Left colon (tissue), 2 donors: Measurements from ENCODE around the gene GALK1. TPM values are rescaled to one million over a fixed set of nuclear protein-coding genes. Genes with fewer than 3 reads are reported as not detected.
A peak's percentile ranks its signal among the peaks of the same experiment; 100 is the strongest.

ENCODE experiments used
- ATAC-seq: fragments of 200-7000 bp; cut with Tn5 transposase; one replicate; pipeline ENCODE4 v1.9.1; 2020; ENCODE audit warnings: mild to moderate bottlenecking, moderate library complexity
- DNase-seq, 2 donors: peaks; one replicate each; pipeline ENCODE4 v3.0.0-alpha.2; 2020
- intact Hi-C, 2 donors: fragments of 100-400 bp; cut with DNase I in 1 of 2; cut with micrococcal nuclease in 1 of 2; formaldehyde crosslinking; loops; one replicate each; pipeline versions ENCODE4 v1.11.2 to v1.14.0; 2022; cut with DNase I, micrococcal nuclease
- total RNA-seq, 2 donors: library from RNA; stranded (reverse); fragmentation: NEBNext Ultra II Directional; extraction: Animal tissue kit (Norgen Biotek cat#: 25700); gene quantifications; one replicate each; pipeline ENCODE4 v1.2.1, GENCODE V29; 2021
- donor health status: DM: no; HTN: no; CAD: no.
- donor health status: DM: yes; HTN: yes; CAD: no.

GALK1 gene
- total RNA-seq, 2 donors from 2014 or later, result 14.1 to 16.9 TPM

DNA sequence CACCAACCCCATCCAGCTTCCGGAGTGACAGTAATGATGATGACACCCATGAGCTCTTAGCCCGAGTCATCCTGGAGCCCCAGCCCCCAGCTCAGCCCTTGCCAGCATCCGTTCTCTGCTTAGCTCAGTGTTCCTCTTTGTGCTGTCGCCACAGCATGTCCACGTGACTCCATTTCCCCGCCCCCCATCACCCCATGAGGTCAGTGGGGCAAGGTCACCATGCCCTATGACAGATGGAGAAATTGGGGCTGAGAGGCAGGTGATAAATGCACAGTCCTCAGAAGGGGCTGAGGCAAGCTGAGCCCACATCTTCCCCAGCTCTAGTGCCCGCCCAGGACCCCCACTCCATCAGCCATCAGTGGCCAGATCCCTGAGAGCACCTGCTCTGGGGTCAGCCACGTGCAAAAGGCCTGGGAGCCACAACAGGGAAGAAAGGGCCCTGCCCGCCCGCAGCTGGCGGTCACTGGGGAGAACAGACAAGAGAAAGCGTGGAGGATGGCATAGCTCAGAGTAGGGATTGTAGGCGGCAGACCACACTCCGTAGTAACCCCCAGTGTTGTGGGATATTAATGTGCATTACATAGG, 26.7 kb downstream of the GALK1 start:
- intact Hi-C loops, result no loop called here
- no peak for DNase-seq
- ATAC-seq, result no peak

DNA sequence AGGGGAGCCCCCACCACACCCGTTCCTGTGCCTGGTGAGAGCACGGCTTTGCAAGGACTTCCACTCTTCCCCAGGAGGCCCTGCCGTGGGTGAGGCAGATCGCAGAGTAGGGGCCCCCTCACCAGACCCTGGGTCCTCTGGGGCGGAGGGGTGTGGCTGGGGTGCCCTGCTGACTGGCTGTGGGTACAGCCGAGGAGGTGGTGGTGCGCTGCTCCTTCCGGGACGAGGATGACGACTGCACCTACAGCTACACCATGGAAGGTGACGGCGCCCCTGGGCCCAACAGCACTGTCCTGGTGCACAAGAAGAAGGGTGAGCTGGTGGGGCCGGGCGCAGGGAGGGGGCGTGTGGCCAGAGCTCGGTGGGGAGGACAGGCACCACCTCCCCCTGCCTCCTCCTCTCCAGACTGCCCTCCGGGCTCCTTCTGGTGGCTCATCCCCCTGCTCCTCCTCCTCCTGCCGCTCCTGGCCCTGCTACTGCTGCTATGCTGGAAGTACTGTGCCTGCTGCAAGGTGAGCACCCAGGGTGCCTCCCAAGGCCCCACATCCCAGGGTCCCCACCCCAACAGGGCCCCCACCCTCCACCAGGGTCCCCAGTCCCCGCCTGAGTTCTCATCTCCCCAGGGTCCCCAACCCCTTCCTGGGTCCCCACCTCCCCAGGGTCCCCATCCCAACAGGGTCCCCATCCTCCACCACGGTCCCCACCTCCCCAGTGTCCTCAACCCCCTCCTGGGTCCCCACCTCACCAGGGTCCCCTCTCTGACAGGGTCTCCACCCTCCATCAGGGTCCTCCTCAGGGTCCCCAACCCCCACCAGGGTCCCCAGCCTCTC, 27.6 kb downstream of the GALK1 start:
- no peak for DNase-seq
- ATAC-seq, result no peak
- intact Hi-C loops, result no loop called here

DNA sequence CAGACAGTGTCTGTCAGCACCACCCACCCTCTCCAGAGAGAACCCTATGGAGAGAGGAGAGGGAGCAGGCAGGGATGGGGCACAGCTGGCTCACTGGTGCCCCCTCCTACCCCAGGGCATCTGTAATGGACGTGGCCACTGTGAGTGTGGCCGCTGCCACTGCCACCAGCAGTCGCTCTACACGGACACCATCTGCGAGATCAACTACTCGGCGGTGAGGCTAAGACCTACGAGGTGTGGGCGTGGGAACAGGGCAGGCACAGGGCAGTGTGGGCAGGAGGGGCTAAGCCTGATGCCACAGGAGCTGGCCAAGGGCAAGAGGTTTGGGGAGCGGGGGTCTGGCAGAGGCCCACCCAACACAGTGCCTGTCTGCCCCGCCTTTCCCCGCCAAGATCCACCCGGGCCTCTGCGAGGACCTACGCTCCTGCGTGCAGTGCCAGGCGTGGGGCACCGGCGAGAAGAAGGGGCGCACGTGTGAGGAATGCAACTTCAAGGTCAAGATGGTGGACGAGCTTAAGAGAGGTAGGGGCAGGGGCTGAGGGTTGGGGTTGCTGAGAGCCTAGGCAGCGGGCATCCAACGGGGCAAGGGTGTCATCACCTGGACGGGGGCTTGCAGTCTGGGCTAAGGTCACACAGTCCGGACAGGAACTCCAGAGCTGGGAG, 28.7 kb downstream of the GALK1 start:
- no peak for DNase-seq
- intact Hi-C loops, result no loop called here
- ATAC-seq, result no peak

DNA sequence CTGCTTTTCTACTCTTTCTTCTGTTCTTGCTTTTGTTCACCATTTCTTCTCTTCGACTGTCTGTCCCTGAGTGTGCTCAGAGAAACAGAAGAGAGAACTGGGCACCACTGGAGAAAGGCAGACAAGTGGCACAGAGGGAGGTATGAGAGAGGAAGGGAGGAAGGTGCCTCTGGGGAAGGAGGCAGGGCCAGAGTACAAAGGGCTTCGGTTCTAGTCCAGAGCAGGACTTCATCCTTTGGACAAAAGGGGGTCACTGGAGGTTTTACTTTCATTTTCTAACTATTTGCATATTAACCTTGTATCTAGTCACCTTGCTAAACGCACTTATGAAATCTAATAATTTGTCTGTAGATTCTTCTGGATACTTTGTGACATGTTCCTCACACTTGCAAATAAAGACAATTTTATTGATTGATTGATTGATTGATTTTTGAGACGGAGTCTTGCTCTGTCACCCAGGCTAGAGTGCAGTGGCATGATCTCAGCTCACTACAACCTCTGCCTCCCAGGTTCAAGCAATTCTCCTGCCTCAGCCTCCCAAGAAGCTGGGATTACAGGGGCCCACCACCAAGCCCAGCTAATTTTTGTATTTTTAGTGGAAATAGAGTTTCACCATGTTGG, 30.2 kb downstream of the GALK1 start:
- intact Hi-C loops, result no loop called here
- ATAC-seq (no peak), DNase-seq (no peak)

DNA sequence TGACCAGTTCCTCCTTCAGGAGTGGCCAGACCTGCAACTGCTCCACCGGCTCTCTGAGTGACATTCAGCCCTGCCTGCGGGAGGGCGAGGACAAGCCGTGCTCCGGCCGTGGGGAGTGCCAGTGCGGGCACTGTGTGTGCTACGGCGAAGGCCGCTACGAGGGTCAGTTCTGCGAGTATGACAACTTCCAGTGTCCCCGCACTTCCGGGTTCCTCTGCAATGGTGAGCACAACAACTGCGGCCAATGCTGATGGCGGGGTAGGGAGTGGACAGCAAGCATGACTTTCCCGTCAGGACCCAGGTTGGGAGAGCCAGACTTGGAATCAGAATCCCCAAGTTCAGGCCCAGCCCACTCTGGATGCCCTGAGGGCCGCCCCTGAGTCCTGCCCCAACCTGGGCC, 31.5 kb downstream of the GALK1 start:
- DNase-seq (no peak), ATAC-seq (no peak)
- intact Hi-C loops, result no loop called here

DNA sequence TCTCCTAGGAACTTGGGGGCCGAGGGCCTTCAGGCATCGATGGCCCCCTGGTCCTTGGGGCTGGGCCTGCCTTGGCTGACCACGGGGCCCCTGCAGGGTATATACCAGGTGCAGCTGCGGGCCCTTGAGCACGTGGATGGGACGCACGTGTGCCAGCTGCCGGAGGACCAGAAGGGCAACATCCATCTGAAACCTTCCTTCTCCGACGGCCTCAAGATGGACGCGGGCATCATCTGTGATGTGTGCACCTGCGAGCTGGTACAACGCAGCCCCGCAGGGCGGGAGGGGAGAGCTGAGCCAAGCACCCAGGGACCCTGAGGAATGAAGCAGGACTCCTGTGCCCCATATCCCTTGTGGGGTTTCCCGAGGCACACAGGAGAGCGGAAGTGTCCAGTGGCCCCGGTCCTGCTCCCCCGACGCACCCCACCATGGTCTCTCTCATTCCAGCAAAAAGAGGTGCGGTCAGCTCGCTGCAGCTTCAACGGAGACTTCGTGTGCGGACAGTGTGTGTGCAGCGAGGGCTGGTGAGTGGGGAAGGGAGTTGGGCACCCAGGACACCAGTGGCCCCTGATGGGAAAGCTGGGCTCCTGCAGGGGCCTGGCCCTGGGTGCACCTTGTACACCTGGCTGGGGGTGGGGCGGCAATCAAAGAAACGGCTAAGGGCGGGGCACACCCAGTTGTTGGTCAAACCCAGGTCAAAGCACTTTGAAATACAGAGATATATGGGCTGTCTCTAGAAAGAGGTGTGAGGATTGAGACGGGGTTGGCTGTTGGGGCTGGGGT, 33.1 kb downstream of the GALK1 start:
- ATAC-seq, result peak; percentile 94
- peak; percentile 90 to 92 for DNase-seq
- intact Hi-C loops, result no loop called here

DNA sequence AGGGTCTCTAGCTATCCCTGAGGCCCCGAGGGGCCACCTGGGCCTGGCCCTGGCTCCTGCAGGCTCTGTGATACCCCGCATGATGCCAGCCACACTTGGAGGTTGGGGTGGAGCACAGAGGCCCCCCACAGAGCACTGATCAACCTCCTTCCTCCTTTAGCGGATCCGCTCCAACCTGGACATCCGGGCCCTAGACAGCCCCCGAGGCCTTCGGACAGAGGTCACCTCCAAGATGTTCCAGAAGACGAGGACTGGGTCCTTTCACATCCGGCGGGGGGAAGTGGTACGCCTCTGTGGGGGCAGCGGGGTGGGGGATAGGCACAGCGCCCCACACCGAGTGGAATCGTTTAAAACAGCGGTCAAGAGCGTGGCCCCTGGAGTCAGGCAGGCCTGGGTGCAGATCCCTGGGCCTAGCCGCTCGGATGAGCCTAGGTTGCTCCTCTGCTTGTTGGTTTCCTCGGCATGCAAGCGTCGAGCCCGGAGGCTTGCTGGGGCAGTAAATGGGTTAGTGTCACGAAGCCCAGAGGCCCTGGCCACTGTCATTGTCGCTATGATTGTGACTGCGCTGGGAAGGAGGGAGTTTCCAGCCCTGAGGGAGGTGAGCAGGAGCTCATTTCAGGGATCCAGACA, 33.8 kb downstream of the GALK1 start:
- DNase-seq (no peak), ATAC-seq (peak; percentile 3)
- intact Hi-C loops, result no loop called here

DNA sequence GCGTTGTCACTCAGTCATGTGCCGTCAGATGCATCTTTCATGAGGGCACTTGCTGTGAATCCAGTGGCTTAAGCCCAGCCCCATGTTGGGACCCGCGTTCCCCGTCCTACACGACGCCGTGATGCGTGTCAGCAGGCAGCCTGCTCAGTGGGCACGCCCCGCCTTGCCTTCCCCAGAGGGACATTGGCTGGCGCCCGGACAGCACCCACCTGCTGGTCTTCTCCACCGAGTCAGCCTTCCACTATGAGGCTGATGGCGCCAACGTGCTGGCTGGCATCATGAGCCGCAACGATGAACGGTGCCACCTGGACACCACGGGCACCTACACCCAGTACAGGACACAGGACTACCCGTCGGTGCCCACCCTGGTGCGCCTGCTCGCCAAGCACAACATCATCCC, 34.9 kb downstream of the GALK1 start:
- intact Hi-C loops, result no loop called here
- no peak for ATAC-seq

DNA sequence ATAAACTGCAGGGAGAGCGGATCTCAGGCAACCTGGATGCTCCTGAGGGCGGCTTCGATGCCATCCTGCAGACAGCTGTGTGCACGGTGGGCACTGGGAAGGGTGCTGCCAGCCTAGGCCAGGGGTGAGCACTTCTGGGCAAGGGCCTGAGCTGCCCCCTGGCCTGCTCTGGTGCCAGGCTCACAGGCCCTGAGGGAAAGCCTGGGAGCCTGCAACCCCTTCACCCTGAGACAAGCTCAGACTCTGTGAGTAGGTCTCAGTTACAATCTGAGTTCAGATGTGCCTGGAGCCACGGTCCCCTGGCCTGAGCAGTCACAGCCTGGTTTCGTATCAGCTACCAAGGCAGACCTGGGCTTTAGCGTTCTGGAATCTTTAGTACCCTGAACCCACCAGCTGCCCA, 35.6 kb downstream of the GALK1 start:
- intact Hi-C loops, result no loop called here
- ATAC-seq (no peak), DNase-seq (no peak)

More for the DNA sequence above, 34.9 kb downstream of the GALK1 start:
- DNase-seq, result no peak

DNA sequence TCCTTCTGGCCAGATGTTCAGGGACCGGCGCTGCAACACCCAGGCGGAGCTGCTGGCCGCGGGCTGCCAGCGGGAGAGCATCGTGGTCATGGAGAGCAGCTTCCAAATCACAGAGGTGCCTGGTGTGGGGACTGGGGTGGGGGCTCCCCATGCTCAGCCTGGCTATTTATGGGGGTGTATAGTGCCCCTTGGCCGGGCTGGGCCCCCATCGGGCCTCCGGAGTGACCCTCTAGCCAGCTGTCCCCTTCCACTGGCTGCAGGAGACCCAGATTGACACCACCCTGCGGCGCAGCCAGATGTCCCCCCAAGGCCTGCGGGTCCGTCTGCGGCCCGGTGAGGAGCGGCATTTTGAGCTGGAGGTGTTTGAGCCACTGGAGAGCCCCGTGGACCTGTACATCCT, 37.6 kb downstream of the GALK1 start:
- DNase-seq, result no peak
- intact Hi-C loops, result no loop called here
- ATAC-seq, result no peak

DNA sequence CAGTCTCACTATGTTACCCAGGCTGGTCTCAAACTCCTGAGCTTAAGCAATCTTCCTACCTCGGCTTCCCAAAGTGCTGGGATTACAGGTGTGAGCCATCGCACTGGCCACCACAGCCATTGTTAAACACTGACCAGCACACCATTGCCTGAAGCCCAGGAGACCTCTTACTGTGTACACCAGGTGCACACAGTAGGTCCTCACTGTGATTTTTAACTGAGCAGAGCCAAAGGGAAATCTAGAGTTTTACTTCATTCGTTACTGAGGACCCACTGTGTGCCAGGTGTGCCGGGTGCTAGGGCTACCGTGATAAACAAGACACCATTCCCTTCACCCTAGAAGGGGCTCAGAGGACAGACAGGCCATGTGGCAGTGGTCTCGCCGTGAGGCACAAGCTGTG, 39.5 kb downstream of the GALK1 start:
- no peak for DNase-seq
- ATAC-seq, result no peak
- intact Hi-C loops, result no loop called here

DNA sequence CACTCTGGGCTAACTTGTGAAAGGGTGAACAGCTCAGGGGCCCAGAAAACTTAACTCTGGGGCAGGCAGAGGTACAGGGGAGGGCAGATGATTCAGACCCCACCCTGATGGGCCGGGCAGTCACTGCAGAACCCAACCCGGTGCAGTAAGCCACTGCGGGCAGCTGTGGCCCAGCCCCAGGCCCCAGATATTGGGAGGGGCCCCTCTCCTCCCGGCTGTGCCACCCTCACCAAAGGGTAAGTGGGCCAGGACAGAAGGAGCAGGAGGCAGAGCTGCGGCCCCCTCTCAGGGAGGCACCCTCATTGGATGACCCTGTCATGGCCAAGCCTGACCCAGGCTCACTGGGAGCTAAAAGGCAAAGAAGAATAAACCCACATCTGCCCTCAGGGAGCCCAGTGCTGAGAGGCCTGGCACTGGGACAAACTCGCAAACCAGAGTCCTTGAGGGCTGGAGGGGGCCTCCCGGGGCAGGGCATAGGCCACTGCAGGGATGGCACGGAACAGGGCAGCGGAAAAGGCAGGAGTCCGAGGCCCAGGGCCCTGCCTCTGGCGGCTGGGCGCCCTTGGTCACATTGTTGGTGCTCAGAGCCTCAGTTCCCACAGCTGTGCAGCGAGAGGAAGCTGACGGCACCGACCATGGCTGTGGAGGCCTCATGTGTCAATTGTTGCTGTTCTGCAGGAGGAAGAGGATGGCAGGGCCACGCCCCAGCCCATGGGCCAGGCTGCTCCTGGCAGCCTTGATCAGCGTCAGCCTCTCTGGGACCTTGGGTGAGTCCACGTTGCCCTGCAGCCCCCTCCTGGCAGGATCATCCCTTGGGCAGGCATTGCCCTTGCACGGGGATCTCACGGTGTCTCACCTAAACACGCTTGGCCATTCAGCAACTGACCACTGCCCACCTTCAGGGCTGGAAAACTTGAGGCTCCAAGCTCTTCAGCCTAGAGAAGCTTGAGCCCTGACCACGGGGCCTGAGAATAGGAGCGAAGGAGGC, 40.7 kb downstream of the GALK1 start:
- DNase-seq (peak in 1 of 2 donors; percentile 38), ATAC-seq (no peak)
- intact Hi-C loops, result no loop called here

DNA sequence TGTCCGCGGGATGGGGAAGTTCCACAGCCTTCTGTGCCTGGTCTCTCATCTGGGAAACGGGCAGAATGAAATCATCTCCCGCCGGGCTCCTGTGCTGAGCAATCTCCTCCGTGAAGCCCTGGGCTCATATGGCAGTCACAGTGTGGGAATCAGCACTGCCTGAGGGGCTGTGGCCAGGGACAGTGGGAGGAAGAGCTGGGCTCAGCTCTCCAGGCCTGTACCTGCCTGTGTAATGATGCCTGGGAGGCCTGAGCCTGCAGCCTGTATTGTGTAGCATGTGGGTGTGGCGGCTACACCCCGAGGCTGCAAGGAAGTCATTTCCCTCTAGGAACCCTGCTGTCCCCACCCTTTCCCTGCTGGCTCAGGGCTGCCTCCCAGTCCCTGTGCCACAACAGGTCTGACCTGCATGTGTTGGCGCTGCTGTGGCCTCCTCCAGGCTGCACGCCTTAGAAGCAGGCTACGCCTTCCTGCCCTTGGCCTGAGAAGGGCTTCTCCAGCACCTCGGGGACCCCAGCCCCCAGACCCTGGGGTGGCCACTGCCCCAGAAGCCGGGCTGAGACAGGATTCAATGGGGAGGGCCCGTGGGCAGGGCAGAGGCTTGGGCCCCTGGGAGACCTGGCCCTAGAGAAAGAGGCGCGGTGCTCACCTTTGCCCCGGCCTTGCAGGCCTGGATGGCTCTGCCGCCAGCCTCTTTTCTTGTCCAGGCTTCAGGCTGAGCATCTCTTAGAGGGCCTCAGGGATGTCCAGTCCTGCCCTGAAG, 41.6 kb downstream of the GALK1 start:
- DNase-seq (peak; percentile 87 to 93), ATAC-seq (peak; percentile 69)
- intact Hi-C loops, result no loop called here

DNA sequence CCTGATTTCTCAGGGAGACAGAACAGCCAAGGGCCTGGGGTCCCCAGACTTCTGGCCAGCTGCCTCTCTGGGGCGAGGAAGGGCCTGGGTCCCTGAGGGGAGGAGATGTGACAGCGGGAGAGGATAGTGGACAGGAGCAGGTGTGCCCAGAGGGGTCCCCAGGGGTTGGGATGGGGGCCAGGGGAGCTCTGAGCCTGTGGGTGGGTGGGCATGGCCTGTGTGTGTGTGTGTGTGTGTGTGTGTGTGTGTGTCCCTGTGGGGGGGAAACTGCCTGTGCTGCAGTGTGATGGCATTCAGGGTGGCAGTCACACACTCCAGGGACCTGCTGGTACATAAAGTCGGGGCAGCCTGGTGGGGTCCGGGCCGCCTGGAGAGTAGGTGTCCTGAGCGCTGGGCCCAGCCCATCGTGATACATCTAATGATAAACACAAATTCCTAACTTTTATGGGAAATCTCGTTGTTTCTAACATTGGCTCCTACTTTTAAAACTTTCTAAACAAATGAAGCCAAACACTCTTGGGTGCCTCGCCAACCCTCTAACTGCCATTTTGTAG, 42.4 kb downstream of the GALK1 start:
- intact Hi-C loops, result no loop called here
- ATAC-seq, result no peak
- DNase-seq, result peak in 1 of 2 donors; percentile 24

DNA sequence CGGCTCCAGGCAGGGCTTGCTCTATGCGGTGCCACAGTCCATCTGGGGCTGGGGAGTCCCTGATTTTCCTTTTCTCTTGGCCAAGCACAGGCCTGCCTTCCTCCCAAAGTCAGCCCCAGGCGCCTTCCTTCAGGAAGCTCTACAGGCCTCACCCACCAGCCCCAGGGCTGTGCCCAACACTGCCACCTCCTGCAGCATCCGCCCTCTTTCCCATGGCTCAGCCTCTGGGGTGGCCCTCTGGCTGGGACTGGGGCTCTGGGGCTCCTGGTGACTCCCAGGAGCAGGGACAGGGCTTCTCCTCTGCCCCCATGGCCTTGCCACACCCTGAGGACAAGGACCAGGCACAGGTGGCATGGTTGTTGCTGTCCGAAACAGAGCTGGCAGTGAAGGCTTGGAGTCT, 42.9 kb downstream of the GALK1 start:
- intact Hi-C loops, result no loop called here
- DNase-seq, result peak; percentile 71 to 73
- peak; percentile 53 for ATAC-seq

DNA sequence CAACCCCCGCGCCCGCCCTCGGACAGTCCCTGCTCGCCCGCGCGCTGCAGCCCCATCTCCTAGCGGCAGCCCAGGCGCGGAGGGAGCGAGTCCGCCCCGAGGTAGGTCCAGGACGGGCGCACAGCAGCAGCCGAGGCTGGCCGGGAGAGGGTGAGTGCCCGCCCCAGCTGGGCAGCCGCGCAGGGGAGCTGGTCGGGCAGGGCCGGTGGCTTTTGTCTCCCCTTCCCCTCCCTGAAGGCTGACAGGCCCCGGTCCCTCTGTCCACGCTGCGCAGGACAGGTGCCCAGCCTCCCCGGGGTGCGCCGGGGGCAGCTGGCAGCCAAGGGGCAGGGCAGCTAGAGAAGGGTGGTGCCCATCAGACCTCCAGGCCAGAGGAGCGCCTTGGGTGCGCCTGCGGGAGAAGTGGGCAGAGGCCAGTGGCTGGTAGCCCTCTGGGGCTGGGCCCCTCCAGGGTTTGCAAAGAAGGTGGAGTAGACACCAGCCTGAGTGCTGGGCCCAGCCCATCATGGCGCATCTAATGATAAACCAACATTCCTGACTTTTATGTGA, 43.5 kb downstream of the GALK1 start:
- peak; percentile 51 to 64 for DNase-seq
- ATAC-seq, result peak; percentile 47
- intact Hi-C loops, result no loop called here
